Ecto neural progenitor cell (in vitro differentiated cells): ENCODE results near the gene GLA.

Experiments used
- DNase-seq: peaks from one replicate; pipeline ENCODE4 v3.0.0-alpha.2; 2018; ENCODE audit warnings: low spot score

GLA gene

DNA sequence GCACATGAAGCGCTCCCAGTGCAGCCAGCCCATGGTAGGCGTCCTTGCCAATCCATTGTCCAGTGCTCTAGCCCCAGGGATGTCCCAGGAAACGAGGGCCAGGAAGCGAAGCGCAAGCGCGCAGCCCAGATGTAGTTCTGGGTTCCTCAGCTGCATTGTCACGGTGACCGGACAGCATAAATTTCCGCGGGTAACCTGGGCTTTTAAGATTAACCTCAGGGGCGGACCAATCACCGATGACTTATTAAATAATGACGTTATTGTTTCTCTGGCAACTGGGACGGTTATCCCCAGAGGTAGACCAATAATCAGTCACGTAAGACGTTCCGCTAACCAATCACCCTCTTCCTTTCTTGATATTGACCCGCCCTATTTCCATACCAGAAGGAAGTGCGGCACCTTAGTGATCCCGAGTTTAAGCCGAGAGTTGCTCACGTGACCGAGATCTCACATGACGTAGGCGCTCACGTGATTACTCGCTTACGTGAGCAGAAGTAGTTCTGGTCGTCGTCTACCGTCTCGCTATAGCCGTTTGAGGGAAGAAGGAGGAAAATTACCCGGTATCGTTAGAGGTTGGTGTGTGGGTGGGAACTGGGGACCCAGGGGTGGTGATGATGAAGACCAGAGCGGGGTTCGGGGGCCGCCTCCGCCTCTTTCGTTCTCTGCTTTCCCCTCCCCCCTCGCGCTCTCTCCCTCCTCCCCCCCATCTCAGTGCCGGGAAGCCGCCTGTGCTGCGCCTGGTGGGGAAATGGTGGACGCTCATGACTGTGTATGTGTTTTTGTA lies at the start of gene GLA, which contains the start of gene HNRNPH2:
GLA (minus strand) TSS at position 178 of the 784 bp plus-strand sequence; CDS start at position 156, 22 bp downstream.
HNRNPH2 (plus strand) TSS at position 475 of the 784 bp plus-strand sequence. CDS start 3,767 bp downstream, outside the sequence.
- peak; percentile 89 for DNase-seq

DNA sequence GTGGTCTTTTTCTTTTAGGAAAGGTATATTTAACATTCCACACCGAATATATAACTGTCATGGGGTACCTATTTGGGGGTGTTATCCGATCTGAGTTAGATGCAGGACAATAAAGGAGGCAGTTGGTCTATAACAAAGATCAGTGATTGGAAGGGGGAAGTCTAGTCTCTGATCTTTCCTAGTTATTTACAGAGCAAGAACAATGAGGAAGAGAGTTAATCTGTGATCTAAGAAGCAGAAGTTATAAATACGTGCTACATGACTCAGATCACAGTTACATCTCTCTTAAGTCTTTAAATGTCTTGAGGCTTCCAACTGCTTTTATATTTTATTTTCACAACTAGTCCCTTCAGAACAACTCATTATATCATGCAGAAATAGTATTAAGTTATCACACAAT lies 44.3 kb upstream of the GLA start:
- no peak for DNase-seq

DNA sequence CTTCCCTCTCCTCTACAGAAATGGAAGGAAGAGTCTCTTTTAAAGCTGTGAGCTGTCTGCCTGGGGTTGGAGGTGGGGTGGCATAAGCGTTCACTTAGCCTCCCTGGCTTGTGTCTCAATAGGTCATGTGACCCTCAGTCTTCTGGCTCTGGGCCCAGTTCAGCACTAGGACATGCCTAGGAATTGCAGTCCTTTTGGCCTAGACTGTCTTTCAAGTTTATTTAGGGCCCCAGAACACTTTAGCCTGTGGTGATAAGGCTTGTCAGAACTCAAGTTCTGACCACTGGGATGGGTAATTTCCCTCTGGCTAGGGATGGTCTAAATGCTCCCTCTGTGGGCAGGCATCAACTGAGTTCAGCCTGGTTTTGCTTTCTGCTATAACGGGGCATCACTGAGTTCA lies 43.2 kb upstream of the GLA start:
- no peak for DNase-seq

DNA sequence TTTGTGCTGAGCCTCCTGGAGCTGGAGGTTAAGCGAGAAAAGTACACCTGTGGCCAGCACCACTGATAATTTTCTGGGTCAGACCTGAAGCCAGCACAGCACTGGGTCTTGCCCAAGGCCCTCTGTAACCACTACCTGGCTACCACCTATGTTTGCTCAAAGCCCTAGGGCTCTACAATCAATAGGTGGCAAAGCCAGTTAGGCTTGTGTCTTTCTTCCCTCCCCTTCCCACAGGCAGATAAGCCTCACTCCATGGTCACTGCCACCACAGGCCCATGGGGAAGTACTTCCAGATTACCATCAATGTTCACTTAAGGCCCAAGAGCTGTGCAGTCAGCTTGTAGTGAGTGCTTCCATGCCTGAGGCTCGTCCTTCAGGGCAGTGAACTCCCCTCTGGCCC lies 42.4 kb upstream of the GLA start:
- no peak for DNase-seq

DNA sequence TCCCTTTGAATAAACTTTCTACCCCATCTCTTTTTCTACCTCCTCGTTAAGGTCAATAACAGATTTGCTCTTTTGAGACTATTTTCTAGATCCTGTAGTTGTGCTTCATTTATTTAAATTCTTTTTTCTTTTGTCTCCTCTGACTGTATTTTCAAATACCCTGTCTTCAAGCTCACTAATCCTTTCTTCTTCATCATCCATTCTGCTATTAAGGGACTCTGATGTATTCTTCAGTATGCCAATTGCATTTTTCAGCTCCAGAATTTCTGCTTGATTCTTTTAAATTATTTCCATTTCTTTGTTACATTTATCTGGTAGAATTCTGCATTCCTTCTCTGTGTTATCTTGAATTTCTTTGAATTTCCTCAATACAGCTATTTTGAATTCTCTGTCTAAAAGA lies 41.6 kb upstream of the GLA start:
- DNase-seq: no peak

DNA sequence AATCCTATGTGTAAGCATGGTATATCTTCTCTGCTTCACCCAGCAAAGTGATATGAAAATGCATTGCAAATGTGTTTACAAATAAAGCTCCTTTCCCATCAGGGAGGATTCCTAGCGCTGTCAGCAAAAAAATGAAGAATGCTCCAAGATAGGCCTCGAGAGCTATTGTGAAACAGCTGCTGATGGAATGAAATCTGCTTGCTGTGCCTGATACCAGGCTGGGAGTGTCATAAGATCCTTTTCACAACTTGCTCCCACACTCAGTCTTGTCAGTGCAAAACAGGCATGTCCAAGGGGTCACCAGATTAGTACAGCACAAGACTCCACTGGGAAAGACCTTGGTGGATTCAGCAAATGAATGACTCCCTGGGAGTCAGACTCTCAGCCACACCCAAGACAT lies 34.4 kb upstream of the GLA start:
- no peak for DNase-seq

DNA sequence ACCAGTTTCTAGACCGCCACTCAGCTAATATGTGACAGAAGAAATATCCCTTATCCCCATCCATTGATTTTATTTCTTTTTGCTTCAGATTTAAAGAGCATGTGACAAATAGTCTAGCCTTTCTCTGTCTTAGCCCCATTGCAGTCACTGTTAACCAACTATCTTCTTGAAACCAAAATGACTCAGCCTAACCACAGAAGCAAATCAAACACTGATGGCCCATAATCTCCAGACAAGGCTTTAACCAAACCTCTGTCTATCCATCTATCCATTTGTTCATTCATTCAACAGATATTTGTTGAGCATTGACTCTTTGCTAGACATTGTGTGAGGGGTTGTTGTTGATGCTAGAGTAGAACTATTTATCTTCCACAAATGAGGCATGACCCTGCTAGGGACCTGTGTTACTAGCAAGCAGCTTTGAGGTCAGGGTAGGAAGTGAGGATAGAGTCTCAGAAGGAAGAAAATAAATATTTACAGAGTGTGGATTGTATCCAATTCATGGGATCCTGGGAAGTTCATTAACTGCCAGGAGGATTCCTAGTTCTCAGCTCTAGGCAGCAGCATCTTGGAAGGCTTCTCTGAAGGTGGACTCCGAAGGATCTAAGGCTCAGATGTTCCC lies 22.8 kb upstream of the GLA start:
- DNase-seq: no peak

DNA sequence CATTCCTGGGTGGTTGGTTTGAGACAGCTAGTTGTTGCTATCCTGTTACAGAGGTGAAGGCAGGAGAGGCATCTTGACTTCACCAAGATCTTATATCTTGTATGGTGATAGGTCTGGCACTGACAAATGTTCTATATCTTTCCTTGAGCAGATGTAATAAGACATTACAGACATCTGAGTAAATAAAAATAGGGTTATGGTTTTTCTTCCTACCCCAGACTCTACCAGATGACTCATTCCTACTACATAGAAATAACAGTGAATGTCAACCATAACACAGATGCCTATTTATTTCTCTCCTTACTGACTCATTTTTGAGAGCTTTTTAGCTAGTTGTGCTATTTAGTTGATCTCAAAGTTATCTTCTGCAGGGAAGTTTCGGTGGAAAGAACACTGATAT lies 22.2 kb upstream of the GLA start:
- DNase-seq: no peak

DNA sequence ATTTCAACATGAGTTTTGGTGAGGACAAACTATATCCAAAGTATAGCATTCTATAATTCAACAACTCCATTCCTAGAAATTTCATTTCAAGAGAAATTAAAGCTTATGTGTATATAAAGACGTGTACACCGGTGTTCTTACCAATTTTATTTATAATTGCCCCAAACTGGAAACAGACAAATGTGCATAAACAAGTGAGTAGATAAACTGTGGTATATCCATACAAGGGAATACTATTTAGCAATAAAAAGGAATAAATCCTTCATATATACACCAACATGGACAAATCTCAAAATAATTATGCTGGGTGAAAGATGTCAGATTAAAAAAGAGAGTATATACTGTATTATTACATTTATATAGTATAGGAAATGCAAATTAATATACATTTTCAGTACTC lies 20.2 kb upstream of the GLA start:
- DNase-seq: no peak

DNA sequence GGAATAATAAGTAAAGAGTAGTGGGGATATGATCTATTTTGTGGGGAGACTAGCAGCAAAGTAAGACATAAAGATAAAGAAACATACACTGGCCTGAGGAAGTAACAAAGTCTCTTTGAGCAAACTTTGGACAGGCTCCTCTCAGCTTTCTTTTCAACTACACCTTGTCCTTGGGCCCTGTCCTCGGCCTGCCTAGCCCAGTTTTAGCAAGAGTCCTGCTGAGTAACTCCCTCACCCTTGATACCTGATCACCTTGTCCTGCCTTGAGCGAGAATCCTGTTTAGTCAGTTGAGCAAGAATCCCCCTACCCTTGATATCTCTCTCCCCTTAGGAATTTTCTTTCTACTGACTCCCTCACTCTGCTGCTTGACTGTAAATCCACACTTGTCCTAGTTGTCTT lies 11.8 kb upstream of the GLA start:
- no peak for DNase-seq

DNA sequence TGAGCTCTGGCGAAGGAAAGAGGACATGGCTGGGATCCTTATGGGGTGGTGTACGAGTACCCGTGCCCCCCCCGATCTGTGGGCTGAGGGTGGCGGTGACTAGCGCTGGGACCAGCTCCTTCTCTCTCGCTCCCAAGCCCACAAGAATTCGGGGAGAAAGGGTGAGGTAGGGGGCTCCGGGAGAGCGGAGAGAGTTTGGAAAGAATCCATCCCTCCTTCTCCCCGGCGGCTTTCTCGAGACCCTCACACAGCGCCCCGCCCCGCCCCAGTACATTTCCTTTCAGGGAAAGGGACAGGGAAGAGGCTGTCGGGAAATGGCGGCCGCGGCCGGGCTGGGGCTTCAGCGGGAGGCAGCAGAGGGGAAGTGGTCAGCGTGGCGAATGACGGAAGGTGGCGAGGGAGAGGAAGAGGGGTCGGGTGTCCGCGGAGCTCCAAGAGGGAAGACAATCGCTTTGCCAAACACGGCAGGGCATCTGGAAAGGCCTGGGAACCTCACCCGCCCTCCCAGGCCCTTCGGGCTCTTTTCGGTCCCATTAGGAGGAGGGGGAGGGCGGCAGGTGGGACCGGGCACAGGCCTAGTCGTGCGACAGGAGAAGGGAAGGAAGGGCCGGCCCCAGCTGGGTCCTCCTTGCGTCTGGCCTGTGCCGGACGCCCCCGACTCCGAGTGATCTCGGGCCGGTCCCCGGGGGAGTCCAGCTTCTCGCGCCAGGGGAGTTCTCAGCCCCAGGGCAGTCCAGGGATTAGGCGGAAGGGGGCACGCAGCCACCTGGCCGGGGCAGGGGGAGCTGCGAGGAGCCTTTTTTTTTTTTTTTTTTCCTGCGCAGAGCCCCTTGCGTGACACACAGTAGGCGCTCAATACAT lies 10.5 kb upstream of the GLA start:
- peak; percentile 78 for DNase-seq

DNA sequence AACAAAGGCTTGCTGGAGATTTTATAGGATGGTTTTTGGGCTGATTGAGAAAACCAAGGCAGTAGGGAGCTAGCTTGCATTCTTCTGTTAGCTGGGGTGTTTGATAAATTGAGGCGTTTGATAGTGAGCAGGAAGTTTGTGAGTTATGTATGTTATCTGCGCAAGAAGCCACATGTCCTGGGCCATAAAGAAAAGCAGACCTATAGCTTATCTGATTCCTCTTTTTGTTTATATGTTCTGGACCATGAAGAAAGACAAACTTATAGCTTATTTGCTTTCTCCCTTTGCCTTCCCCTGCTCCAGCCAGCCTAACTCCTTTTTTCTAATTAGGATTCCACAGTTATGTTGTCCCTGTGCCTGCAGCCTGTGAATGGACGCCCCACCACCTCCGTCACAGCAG lies 9.5 kb upstream of the GLA start:
- no peak for DNase-seq

DNA sequence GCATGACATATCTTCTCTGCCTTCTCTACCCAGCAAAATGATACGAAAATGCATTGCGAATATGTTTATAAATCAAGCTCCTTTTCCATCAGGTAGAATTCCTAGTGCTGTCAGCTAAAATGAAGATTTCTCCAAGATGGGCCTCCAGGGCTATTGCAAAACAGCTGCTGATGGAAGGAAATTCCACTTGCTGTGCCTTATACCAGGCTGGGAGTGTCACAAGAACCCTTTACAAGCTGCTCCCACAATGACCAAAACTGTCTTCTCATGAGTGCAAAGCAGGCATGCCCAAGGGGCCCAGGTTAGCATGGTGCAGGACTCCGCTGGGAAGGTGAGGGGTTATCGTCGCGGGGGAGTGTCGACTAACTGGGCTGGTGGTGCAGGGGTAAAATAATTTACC lies 9.0 kb upstream of the GLA start:
- no peak for DNase-seq

DNA sequence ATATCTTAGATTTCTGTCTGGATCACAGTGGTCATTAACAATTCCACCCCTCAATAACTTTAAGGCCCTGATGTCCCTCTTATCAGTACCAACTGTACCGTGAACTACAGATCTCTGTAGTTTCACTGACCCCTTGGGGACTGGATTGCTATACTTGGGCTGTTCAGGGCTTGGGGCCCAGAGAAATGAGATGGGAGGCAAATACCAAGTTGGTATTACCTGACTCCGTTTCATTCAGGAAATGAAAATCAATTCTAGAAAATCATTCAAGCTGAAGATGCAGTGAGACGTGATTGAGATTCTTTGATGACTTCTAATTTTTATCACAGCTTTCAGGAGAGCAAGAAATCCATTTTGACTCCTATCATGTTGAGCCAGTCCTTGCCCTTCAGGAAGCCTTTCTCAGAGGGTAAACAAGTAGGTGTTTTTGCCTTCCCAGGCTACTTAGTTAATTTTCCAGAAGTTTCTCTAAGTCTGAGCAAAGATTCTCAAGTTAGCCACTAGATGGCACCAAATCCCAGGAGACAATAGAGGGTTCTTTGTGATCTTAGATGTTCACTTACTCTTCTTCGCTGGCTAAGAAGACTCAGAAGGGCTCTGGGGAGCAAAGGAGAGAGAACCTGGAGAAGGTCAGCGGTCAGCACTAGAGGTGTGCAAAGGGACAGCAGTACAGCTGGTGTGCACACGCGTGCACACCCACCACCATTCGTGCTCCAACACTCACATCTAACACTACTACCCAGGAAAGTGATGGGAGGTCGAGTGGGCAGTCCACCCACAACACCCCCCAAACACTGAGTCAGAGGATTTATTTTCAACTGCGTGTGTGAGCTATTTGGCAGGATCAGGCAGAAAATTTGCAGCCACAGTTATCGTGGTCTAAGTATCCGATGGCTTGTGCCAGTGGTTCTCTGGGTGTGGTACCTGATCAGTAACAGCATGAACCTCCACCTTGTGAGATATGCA lies 7.7 kb upstream of the GLA start:
- DNase-seq: no peak

DNA sequence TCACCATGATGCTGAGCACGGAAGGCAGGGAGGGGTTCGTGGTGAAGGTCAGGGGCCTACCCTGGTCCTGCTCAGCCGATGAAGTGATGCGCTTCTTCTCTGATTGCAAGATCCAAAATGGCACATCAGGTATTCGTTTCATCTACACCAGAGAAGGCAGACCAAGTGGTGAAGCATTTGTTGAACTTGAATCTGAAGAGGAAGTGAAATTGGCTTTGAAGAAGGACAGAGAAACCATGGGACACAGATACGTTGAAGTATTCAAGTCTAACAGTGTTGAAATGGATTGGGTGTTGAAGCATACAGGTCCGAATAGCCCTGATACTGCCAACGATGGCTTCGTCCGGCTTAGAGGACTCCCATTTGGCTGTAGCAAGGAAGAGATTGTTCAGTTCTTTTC lies 4.3 kb upstream of the GLA start:
- DNase-seq: no peak

DNA sequence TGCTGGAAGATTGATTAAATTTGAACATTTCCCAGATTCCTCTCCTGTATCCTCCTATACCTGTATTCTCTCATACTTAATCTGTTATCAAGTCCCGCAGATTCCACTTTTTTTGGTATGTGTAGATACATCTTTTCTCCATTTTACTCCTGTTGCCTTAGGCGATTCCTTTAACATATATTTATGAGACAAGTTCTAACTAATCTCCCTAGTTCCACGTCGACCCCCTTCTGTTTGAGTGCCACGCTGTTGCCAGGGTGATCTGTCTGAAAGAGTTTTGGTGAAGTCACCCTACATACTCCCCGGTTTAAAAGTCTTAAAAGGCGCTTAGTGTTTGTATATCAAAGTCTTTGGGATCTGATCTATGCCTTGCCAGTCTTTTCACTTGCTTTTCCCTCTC lies 2.7 kb upstream of the GLA start:
- no peak for DNase-seq

DNA sequence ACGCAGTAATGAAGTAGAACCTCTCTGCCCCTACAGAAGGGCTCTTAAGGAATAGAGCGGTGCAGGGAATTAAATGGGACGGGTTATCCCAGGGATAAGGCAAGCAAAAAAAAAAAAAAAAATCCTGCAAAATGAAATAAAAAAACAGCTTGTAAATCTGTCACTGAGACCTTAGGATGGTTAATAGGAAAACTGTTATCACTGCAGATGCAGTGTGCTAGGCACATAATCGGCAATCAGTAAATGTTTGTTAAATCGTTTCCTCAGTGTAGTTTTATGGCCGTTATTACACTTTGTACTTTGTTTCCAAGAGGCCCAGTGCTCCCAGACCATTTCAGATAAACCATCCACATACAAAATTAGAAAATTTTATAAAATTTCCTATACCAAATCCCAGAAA lies 1.3 kb upstream of the GLA start:
- no peak for DNase-seq

DNA sequence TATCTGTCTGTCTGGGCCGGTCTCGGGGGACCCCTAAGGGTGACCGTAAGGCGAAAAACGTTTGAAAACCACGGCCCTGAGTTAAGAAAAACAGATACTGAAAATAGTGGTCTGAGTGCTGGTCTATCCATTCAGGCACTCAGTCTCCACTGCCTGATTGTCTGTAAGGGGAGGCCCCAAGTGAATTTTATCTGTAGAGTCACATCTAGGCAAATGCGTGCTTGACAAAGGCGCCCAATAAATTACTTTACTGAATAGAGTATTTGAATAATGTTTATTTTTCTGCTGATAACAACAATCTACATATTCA lies 762 bp upstream of the GLA start:
- no peak for DNase-seq

DNA sequence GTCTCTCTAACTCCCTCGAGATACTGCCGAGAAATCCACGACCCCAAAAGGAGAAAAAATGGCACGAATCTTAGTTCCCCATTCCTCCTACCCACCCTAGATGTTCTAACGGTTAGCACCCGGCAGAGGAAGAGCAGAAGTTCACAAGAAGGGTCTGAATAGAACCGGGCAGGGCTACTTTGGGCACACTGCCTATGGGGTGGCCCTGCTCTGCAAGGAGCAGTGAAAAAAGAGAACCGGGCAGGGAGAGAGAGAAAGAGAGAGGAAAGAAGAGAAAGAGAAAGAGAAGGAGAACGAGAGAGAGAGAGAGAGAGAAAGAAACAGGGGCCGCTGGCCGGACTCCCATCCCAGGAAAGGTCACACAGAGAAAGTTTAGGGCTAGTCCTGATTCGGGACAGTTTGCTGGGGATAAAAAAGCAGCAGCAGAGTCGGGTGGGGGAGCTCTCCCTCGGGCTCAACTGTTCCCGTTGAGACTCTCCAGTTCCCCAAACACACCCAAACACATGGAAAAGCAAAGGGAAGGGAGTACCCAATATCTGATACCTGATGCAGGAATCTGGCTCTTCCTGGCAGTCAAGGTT lies 468 bp downstream of the GLA start:
- no peak for DNase-seq

DNA sequence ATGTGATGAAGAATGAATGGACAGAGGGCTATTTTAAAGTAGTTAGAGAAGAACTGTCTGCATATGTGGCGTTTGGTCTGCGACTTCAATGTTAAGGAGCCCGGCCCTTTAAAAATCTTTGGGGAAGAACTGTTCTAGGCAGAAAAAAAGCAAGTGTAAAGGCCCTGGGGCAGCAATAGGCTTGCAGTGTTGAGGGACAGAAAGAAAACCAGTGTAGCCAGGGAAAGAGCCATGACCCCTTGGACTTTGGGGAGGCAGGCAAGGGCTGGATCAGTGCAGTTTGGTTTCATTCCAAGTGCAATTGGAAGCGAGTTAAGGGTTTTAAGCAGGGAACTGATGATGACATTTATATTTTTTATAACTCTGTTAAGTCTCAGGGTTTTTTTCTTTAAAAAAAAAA lies 7.9 kb downstream of the GLA start:
- DNase-seq: no peak

DNA sequence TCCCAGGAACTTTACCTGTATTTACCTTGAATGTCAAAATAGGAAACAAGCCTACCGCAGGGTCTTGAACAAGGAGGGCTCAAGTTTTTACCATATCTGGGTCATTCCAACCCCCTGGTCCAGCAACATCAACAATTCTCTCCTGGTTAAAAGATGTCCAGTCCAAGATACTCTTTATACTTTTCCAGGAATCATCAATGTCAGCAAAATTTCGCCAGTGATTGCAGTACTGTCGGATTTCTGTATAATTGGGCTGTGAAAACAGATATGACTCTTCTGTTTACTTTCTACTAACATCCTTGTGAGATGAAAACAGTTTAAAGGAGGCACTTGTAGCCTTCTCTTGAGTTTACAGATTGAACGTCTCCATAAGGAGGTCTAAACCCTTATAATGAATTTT lies 9.0 kb downstream of the GLA start:
- DNase-seq: no peak

DNA sequence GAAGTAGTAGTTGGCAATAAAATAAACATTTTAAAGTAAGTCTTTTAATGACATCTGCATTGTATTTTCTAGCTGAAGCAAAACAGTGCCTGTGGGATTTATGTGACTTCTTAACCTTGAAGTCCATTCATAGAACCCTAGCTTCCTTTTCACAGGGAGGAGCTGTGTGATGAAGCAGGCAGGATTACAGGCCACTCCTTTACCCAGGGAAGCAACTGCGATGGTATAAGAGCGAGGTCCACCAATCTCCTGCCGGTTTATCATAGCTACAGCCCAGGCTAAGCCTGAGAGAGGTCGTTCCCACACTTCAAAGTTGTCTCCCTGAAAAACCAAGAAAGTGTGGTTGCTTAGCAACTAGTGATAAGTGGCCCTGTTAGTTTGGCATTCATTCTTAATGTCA lies 9.9 kb downstream of the GLA start:
- no peak for DNase-seq
